ENCODE data around the gene RNF224. TPM values are rescaled to one million over a fixed set of nuclear protein-coding genes. Genes with fewer than 3 reads are reported as not detected.

Gene RNF224
- polyA plus RNA-seq = 0.26 TPM in 1 of 2 replicates, not detected in the other
- polyA minus RNA-seq = 0.46 TPM in 1 of 2 replicates, not detected in the other

DNA sequence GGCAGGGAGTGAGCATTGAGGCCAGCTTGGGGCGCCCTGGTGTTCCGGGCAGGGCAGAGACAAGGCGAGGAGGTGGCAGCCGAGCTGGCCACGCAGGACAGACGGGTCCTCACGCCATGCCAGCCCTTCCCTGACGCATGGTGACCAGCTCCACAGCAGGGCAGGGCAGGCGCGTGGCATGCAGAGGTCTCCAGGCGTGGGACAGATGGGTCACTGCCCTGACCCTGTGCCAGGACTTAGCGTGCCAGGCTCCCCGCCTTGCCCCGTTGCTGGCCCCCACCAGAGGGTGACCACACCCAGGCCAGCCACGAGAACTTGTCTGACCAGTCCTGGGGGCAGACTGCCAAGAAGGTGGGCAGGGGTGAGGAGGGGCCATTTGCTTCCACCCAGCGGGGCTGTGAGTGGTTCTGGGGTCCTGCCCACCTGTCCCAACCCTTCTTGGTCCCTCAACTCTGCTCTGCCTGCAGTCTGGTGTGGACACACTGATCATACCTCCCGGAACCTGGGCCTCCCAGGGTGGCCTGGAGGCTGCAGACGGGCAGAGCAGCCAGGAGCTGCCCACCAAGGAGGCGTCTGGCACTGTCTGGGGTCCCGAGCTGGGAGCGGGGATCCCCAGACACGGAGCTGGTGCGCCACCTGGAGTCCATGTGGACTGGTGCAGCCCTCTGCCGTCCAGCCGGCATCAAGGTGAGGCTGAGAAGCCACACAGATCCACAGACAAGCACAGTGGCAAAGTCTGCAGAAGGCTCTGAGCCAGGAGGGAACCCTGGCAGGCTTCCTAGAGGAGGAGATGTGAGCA, at the start of gene RNF224:
TSS of gene RNF224 (plus strand) at position 449 of the 799 bp plus-strand sequence. CDS start 834 bp downstream, outside the sequence.
- no peak within 1 kb of the TSS for H3K4me3 ChIP-seq (ENCODE audit: low read length)
- no peaks in the 10 kb centered on the region for H4K20me1 ChIP-seq (ENCODE audit: insufficient read depth)
- H3K27me3 ChIP-seq (ENCODE audit: insufficient read depth, low read depth, low read length) = no peaks in the 10 kb centered on the region
- H3K79me2 ChIP-seq (replicated peaks; ENCODE audit: insufficient read depth, low read length) = no peaks in the 10 kb centered on the region
- H3K9ac ChIP-seq (ENCODE audit: low read length) = no peak within 1 kb of the TSS
- H3K27ac ChIP-seq (ENCODE audit: low read length) = no peak within 1 kb of the TSS
- H3K9me2 ChIP-seq (ENCODE audit: insufficient read depth, low read length) = no peaks in the 10 kb centered on the region
- no peak within 1 kb of the TSS for H2AFZ ChIP-seq (ENCODE audit: low read depth, low read length)
- H3K4me2 ChIP-seq (ENCODE audit: low read length) = no peak within 1 kb of the TSS
- H3F3A ChIP-seq (ENCODE audit: insufficient read depth, low read length, poor library complexity, severe bottlenecking) = no peaks in the 10 kb centered on the region
- peak; percentile 90 for TF ChIP-seq RAD21 (conservative IDR thresholded peaks at IDR 0.05)
- no peak for TF ChIP-seq MXI1 (conservative IDR thresholded peaks at IDR 0.05; ENCODE audit: poor library complexity, severe bottlenecking)
- peak; percentile 93 for TF ChIP-seq CTCF (IDR thresholded peaks at IDR 0.05; ENCODE audit: poor library complexity, severe bottlenecking)
- TF ChIP-seq SMC3 (conservative IDR thresholded peaks at IDR 0.05; ENCODE audit: poor library complexity) = peak; percentile 90
- no peaks in the 10 kb centered on the region for H3K9me3 ChIP-seq (ENCODE audit: low read length)
- H3K36me3 ChIP-seq (ENCODE audit: insufficient read depth, low read length) = no peaks in the 10 kb centered on the region

GRCh38 chr9:137178201-137178938, 48.9 kb upstream of the RNF224 start:
- H3K79me2 ChIP-seq (replicated peaks; ENCODE audit: insufficient read depth, low read length) = no peaks in the 10 kb centered on the region
- H3K9ac ChIP-seq (ENCODE audit: low read length) = no peak overlapping the region
- H3K9me2 ChIP-seq (ENCODE audit: insufficient read depth, low read length) = no peaks in the 10 kb centered on the region
- no peaks in the 10 kb centered on the region for H3F3A ChIP-seq (ENCODE audit: insufficient read depth, low read length, poor library complexity, severe bottlenecking)
- no peaks in the 10 kb centered on the region for H3K36me3 ChIP-seq (ENCODE audit: insufficient read depth, low read length)
- no peak overlapping the region for H3K4me3 ChIP-seq (ENCODE audit: low read length)
- no peak overlapping the region for H3K27ac ChIP-seq (ENCODE audit: low read length)
- H3K27me3 ChIP-seq (ENCODE audit: insufficient read depth, low read depth, low read length) = no peaks in the 10 kb centered on the region
- no peaks in the 10 kb centered on the region for H3K9me3 ChIP-seq (ENCODE audit: low read length)
- H4K20me1 ChIP-seq (ENCODE audit: insufficient read depth) = no peaks in the 10 kb centered on the region
- TF ChIP-seq SMC3 (conservative IDR thresholded peaks at IDR 0.05; ENCODE audit: poor library complexity) (no peak), EP300 (conservative IDR thresholded peaks at IDR 0.05; ENCODE audit: poor library complexity, severe bottlenecking) (no peak), TAF1 (IDR thresholded peaks at IDR 0.05; ENCODE audit: low read depth) (no peak), CTCF (IDR thresholded peaks at IDR 0.05; ENCODE audit: poor library complexity, severe bottlenecking) (no peak), POLR2AphosphoS5 (IDR thresholded peaks at IDR 0.05) (no peak), MXI1 (conservative IDR thresholded peaks at IDR 0.05; ENCODE audit: poor library complexity, severe bottlenecking) (no peak), EZH2 (IDR thresholded peaks at IDR 0.05; ENCODE audit: borderline replicate concordance, insufficient read depth, low read length, poor library complexity, severe bottlenecking) (no peak), RAD21 (conservative IDR thresholded peaks at IDR 0.05) (no peak)
- TF ChIP-seq, protein P1, sequence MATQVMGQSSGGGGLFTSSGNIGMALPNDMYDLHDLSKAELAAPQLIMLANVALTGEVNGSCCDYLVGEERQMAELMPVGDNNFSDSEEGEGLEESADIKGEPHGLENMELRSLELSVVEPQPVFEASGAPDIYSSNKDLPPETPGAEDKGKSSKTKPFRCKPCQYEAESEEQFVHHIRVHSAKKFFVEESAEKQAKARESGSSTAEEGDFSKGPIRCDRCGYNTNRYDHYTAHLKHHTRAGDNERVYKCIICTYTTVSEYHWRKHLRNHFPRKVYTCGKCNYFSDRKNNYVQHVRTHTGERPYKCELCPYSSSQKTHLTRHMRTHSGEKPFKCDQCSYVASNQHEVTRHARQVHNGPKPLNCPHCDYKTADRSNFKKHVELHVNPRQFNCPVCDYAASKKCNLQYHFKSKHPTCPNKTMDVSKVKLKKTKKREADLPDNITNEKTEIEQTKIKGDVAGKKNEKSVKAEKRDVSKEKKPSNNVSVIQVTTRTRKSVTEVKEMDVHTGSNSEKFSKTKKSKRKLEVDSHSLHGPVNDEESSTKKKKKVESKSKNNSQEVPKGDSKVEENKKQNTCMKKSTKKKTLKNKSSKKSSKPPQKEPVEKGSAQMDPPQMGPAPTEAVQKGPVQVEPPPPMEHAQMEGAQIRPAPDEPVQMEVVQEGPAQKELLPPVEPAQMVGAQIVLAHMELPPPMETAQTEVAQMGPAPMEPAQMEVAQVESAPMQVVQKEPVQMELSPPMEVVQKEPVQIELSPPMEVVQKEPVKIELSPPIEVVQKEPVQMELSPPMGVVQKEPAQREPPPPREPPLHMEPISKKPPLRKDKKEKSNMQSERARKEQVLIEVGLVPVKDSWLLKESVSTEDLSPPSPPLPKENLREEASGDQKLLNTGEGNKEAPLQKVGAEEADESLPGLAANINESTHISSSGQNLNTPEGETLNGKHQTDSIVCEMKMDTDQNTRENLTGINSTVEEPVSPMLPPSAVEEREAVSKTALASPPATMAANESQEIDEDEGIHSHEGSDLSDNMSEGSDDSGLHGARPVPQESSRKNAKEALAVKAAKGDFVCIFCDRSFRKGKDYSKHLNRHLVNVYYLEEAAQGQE (IDR thresholded peaks at IDR 0.05; ENCODE audit: borderline replicate concordance) = no peak
- no peak overlapping the region for H2AFZ ChIP-seq (ENCODE audit: low read depth, low read length)
- H3K4me2 ChIP-seq (ENCODE audit: low read length) = no peak overlapping the region
